Left renal cortex interstitium (tissue), 4 donors: ENCODE results near the gene MELTF. TPM values are rescaled to one million over a fixed set of nuclear protein-coding genes. Genes with fewer than 3 reads are reported as not detected.
"Not testable (repeated sequence)": the region's sequence is repeated elsewhere in the genome, so short reads cannot be mapped to it uniquely, and the experiment has no call there.

Experiments used
- DNase-seq, 4 donors: peaks; one replicate each; pipeline ENCODE4 v3.0.0-alpha.2; 2013; ENCODE audit warnings: low read depth in 4 of 4, low spot score in 2 of 4, missing footprints in 1 of 4
- polyA plus RNA-seq, 4 donors: library from polyadenylated mRNA; unstranded; fragments of 120-200 nt; gene quantifications; one replicate each; pipeline ENCODE4 v1.2.1, GENCODE V29; 2013; ENCODE audit not compliant: insufficient read length in 4 of 4

Gene MELTF
- polyA plus RNA-seq, result 1 to 10 TPM; 2.1 to 3.7 (median 3.0) TPM

- DNase-seq, result no peak
Observed at GRCh38 chr3:197029511-197030167, at the start of gene MELTF. Gene MELTF (minus strand): TSS chr3:197029817. CDS start chr3:197029702, 115 bp downstream.

- DNase-seq, result no peak
Observed at GRCh38 chr3:197076415-197076814, 46.8 kb upstream of the MELTF start.

DNA sequence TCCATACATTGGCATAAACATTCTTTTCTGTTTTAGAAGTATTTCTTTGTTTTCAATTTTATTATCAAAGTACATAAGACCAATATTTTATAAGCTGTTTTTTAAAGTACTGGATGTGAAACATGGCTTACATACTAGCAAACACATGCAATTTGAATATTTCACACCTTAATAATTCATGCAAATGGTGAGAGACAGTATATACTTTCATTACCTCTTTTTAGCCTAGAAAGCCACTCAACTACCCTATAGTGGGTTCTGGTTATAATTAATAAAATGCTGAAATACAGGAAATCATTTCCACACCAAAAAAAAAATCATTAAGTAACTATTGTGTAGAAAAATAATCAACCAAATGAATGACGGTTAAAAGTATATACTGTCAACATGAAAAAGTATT is 38.5 kb upstream of the MELTF start:
- DNase-seq, result no peak

DNA sequence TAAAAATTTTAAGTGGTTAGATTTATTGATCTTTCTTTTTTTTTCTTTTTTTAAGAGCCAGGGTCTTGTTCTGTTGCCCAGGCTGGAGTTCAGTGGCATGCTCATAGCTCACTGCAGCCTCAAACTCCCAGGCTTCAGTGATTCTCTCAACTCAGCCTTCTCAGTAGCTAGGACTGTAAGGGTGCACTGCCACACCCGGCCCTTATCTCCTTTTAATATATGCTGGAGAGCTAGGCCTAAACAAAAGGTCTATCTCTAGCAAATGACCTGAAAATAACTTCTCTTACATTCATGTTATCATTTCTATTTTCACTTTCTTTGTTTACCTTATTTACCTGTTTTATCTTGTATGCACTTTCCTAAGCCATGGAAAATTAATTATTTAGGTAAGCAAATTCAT is 35.2 kb upstream of the MELTF start:
- DNase-seq, result no peak

- DNase-seq, result no peak
Observed at GRCh38 chr3:197062446-197062845, 32.8 kb upstream of the MELTF start.

DNA sequence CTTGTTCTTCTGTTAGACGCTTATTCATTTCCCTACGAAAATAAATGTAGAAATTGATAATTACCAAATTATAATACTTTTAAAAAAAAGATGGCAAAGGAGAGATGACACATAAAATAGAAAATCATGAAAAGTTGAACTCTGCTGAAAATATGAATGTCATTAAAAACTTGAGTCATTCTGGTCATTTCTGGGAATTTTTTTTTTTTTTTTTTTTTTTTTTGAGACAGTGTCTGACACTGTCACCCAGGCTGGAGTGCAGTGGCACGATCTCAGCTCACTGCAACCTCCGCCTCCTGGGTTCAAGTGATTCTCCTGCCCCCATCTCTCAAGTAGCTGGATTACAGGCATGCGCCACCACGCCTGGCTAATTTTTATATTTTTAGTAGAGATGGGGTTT is 22.0 kb upstream of the MELTF start:
- DNase-seq, result not testable (repeated sequence)

GRCh38 chr3:197050511-197050910 is 20.9 kb upstream of the MELTF start:
- no peak for DNase-seq

DNA sequence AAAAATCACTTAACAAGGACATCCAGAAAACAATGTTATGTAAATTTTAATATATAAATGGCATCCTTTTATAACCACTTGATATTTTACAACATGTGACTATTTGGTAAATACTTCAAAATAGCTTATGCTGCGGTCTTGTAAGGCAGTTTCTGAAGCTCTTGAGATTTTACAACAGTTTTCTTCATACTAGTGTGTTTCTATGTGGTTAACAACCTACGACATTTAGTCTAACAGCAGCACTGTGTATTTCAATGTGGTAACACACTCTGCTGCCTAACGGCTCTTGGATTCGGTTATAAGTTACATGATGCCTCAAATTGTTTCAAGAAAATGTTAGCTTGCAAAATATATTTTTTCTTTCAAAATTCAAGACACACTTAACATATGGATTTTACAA is 12.9 kb upstream of the MELTF start:
- no peak for DNase-seq

DNA sequence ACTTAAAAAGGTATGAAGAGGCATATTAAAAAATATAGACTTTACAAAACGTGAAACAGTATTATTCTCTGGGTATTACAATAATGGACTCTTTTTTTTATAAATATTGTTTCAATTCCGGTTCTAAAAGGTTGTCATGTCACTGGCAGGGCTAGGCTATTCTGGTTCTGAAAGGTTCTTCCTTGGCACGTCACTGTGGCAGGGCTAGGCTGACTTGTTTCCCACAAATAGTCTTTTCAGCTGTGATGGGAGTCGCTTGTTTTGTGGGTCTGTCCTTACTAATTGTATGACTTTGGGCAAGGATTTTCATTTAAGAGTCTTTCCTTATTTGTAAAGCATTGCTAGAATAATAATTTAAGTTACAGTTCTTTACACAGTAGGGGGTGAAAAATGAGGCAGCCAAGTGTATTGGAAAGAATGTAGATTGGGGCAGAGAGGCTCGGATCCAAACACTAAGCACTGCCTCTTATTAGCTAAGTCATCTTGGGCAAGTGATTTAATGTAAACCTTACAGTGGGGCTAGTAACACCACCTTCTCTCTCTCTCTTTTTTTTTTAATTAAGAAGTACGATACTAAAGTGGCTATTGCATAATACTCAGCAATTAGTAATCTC is 12.4 kb upstream of the MELTF start:
- DNase-seq, result no peak

- DNase-seq, result no peak
Observed at GRCh38 chr3:197040658-197041057, 11.0 kb upstream of the MELTF start.

DNA sequence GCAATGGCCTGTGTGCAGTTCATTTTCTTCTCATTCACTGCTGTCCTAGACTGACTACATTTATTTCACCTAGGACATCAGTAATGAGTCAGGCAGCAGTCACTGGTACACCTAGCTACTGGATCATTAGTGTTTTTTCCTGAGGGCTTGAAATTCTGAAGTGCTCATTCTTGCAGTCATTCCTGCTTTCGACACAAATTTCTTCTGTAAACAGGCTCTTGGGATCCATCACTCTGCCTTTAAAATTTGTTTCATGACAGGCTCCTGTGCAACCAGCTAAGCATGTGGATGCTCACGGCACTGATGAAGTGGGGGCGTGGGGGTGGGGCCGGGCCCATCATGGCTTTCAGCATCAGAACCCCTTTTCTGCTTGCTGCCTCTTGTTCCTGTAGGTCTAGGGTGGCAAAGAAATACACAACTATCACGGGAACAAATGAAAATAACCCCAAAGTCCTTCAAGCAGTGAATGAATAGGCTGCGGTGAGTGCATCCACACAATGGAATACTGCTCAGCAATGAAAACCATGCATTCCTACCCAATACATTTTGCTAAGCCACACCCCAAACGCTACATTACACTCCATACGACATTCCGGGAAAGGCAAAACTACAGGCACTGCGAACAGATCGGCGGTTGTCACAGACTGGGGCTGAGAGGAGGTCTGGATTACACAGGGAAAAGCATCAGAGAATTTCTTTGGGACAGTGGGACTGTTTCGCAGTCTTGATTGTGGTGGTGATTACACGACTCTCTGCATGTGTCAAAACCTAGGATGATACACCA is 9.3 kb upstream of the MELTF start:
- DNase-seq, result no peak

DNA sequence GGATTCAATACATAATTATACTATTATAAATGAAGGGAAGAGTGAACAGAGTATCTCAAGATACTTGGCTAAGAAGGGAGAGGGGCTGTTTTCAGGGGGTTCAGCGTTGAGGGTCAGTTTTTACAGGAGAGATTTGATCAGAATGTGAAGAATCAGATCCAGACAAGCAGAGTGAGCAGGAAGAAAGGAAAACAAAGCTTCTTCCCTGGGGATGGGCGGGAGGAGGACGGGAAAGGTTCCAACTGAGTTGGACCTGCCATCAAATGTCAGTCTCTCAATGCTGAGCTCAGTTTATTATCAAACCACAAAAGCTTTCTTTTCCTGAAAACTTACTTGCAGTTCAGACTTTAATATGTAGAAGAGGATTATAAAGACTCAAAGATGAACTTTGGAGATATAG is 6.0 kb upstream of the MELTF start:
- no peak for DNase-seq

DNA sequence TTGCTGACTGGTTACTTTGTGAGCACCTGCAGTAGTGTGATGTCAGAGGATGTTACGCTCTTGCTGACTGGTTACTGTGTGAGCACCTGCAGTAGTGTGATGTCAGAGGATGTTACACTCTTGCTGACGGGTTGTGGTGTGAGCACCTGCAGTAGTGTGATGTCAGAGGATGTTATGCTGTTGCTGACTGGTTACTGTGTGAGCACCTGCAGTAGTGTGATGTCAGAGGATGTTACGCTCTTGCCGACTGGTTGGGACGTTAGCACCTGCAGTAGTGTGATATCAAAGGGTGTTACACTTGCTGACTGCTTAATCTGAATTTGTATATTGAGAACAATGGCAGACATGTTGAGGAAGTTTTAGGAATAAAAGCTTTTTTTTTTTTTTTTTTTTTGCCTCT is 5.2 kb upstream of the MELTF start:
- DNase-seq, result not testable (repeated sequence)

DNA sequence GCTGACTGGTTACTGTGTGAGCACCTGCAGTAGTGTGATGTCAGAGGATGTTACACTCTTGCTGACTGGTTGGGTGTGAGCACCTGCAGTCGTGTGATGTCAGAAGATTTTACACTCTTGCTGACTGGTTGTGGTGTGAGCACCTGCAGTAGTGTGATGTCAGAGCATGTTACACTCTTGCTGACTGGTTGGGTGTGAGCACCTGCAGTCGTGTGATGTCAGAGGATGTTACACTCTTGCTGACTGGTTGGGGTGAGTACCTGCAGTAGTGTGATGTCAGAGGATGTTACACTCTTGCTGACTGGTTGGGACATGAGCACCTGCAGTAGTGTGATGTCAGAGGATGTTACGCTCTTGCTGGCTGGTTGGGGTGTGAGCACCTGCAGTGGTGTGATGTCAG is 4.1 kb upstream of the MELTF start:
- DNase-seq, result not testable (repeated sequence)

DNA sequence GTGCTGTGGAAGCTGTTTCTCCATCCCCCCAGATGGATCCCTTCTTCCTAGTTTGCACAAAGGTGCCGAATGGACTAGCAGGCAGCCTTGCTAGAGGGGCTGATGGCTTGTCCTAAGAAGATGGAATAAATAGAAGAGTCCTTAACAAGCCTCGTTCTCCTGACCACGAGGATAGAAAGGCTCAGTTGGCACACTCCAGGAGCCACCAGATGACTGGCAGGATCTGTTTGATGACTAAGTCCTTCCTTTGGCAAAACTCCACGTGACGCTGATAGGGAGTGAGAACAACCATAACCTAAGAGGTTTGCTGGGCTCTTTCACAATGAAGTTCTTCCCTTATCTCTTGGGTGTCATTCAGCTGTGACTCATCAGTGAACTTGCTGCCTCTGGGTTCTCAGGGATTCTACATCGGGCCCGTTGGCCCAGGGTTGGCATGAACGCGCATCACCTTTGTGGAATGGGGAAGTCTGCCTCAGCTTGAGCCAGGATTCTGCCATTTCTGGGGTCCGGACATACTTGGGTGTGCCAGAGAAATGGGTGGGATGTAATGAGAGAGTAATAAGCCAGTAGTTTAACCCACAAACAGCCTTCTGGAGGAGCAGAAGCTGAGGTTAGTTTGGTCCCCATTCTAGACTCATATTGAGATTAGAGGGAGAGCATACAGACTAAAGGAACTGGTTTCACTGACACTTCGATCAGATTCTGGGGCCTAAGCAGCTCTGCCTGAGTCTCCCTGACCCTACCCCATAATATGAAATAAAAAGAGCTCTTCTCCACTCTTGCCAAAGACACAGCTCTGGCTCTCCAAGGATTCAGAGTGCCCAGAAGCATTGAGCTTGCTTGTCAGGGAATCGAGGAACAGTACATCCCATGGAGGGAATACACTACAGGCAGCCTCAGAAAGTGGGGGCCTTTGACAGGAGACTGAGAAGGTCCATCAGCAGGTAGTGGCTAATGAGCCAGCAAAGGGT is 2.0 kb upstream of the MELTF start:
- DNase-seq, result no peak

- DNase-seq, result no peak
Observed at GRCh38 chr3:197030379-197031314, 1.0 kb upstream of the MELTF start.

DNA sequence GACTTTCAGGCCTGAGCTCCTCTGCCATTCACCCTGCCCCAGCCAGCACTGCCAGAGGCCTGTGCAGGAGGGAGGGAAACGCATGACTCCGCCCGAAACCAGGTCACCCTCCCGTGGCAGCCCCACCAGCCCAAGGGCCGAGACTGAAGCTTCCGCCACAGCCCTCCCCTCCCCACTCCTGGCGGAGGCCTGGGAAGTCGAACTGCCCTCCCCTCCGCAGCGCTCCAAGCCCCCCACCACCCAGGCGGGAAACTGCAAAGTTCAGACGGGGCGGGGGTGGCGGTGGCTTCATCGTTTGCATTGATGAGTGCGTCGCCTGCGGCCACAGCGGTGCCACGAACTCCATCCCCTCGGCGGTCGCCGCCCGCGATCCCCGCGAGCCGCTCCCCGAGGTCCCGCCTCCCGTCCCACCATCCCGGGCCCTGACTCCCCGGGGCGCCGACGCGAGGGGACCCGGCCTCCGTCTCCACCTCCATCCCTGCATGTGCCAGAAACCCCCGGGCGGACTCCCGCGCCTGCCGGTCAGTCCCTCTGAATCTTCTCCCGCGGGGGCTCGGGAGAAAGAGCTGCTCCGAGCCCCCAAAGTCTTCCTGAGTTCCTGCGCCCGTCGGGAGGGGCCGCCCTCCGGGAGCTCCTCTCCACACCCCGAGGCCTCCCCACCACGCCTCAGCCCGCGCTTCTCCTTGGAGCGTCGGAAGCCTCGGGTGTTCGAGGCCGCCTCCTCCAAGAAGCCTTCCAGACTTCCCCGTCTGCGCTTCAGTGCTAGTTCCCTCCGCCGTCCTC is 698 bp downstream of the MELTF start:
- DNase-seq, result no peak

GRCh38 chr3:197027896-197028727 is 1.5 kb downstream of the MELTF start:
- no peak for DNase-seq
